Mesendoderm (in vitro differentiated cells): ENCODE measurements around the gene SLC7A9.

Source experiments
- DNase-seq: peaks from one replicate; pipeline ENCODE4 v3.0.0; 2013
- H2AK5ac ChIP-seq: 2 replicates; pipeline ENCODE4 v1.6.1; 2013; ENCODE audit warnings: low read length, inconsistent platforms
- H2BK120ac ChIP-seq: 2 replicates; pipeline ENCODE4 v1.6.1; 2013; ENCODE audit warnings: low read depth, mild to moderate bottlenecking, low read length, moderate library complexity, mixed read lengths
- H2BK15ac ChIP-seq: replicated peaks from 2 replicates; pipeline ENCODE4 v1.6.1; 2013; ENCODE audit warnings: low read depth, mild to moderate bottlenecking, moderate library complexity
- H2BK5ac ChIP-seq: 2 replicates; pipeline ENCODE4 v1.6.1; 2013; ENCODE audit warnings: low read length, inconsistent platforms
- H3K18ac ChIP-seq: 2 replicates; pipeline ENCODE4 v1.6.1; 2013; ENCODE audit warnings: mild to moderate bottlenecking, low read length, mixed read lengths
- H3K23ac ChIP-seq: one replicate; pipeline ENCODE4 v1.6.1; 2013; ENCODE audit warnings: low read length
- H3K27ac ChIP-seq: 2 replicates; pipeline ENCODE4 v1.5.1; 2013; ENCODE audit warnings: low read depth, mild to moderate bottlenecking, inconsistent platforms, low read length, moderate library complexity
- H3K27me3 ChIP-seq: 2 replicates; pipeline ENCODE4 v1.6.1; 2013; ENCODE audit warnings: low read length, control low read depth, mild to moderate bottlenecking, inconsistent platforms; ENCODE audit not compliant: insufficient read depth, poor library complexity
- H3K36me3 ChIP-seq: 2 replicates; pipeline ENCODE4 v1.6.1; 2013; ENCODE audit warnings: low read length, inconsistent platforms; ENCODE audit not compliant: control insufficient read depth, insufficient read depth
- H3K4ac ChIP-seq: one replicate; pipeline ENCODE4 v1.6.1; 2013; ENCODE audit warnings: low read depth, mild to moderate bottlenecking, low read length, moderate library complexity
- H3K4me1 ChIP-seq: 2 replicates; pipeline ENCODE4 v1.6.1; 2013; ENCODE audit warnings: low read depth, low read length, inconsistent platforms; ENCODE audit not compliant: control insufficient read depth
- H3K4me2 ChIP-seq: 2 replicates; pipeline ENCODE4 v1.6.1; 2013; ENCODE audit warnings: low read length
- H3K4me3 ChIP-seq: 2 replicates; pipeline ENCODE4 v1.5.1; 2013; ENCODE audit warnings: mild to moderate bottlenecking, low read length
- H3K56ac ChIP-seq: one replicate; pipeline ENCODE4 v1.6.1; 2013; ENCODE audit warnings: low read length
- H3K79me1 ChIP-seq: 2 replicates; pipeline ENCODE4 v1.6.1; 2013; ENCODE audit warnings: low read length, inconsistent platforms
- H3K79me2 ChIP-seq: 2 replicates; pipeline ENCODE4 v1.6.1; 2013; ENCODE audit warnings: mild to moderate bottlenecking, low read length; ENCODE audit not compliant: control insufficient read depth, insufficient read depth
- H3K9ac ChIP-seq: 2 replicates; pipeline ENCODE4 v1.6.1; 2013; ENCODE audit warnings: low read length, inconsistent platforms
- H4K5ac ChIP-seq: one replicate; pipeline ENCODE4 v1.6.1; 2013; ENCODE audit warnings: low read length
- H4K8ac ChIP-seq: one replicate; pipeline ENCODE4 v1.6.1; 2013; ENCODE audit warnings: low read depth, mild to moderate bottlenecking, control low read depth, low read length, moderate library complexity
- WGBS: extraction: QIAGEN DNeasy Blood & Tissue Kit; methylation state at CpG from one replicate; pipeline ENCODE4 v1.1.7; 2013; ENCODE audit warnings: low lambda C conversion rate, missing lambda C conversion rate; ENCODE audit not compliant: insufficient coverage; ENCODE audit errors: extremely low coverage; 5-methylcytosine and 5-hydroxymethylcytosine counted together

SLC7A9 gene

GRCh38 chr19:32901504-32902161, 32.1 kb upstream of the SLC7A9 start:
- no peaks in the 10 kb centered on the region for H3K79me2 ChIP-seq
- no peak overlapping the region for H4K8ac ChIP-seq
- H3K23ac ChIP-seq, result no peak overlapping the region
- H3K27ac ChIP-seq, result no peak overlapping the region
- H3K56ac ChIP-seq, result no peak overlapping the region
- H3K4me1 ChIP-seq, result no peaks in the 10 kb centered on the region
- H3K79me1 ChIP-seq, result no peaks in the 10 kb centered on the region
- H3K18ac ChIP-seq, result no peak overlapping the region
- H3K36me3 ChIP-seq, result no peaks in the 10 kb centered on the region
- WGBS, result no CpG with 5 or more reads among the region's 5 CpGs
- no peak overlapping the region for H3K4me3 ChIP-seq
- H2BK5ac ChIP-seq, result no peak overlapping the region
- DNase-seq, result no peak
- H3K27me3 ChIP-seq, result no peaks in the 10 kb centered on the region
- H2BK120ac ChIP-seq, result no peak overlapping the region
- no peak overlapping the region for H3K4ac ChIP-seq
- no peak overlapping the region for H3K9ac ChIP-seq
- H2BK15ac ChIP-seq, result no peak overlapping the region
- no peak overlapping the region for H2AK5ac ChIP-seq
- no peak overlapping the region for H4K5ac ChIP-seq
- H3K4me2 ChIP-seq, result no peak overlapping the region

GRCh38 chr19:32896516-32897214, 27.1 kb upstream of the SLC7A9 start:
- Histone ChIP-seq H3K36me3 (no peaks in the 10 kb centered on the region), H3K79me1 (no peaks in the 10 kb centered on the region), H3K18ac (no peak overlapping the region), H4K8ac (no peak overlapping the region), H2BK15ac (no peak overlapping the region), H3K4ac (no peak overlapping the region), H3K9ac (no peak overlapping the region), H4K5ac (no peak overlapping the region), H3K79me2 (no peaks in the 10 kb centered on the region), H2BK120ac (no peak overlapping the region), H3K23ac (no peak overlapping the region), H2BK5ac (no peak overlapping the region), H3K4me3 (no peak overlapping the region), H3K27me3 (no peaks in the 10 kb centered on the region), H3K4me2 (no peak overlapping the region), H2AK5ac (no peak overlapping the region), H3K27ac (no peak overlapping the region), H3K4me1 (no peaks in the 10 kb centered on the region), H3K56ac (no peak overlapping the region)
- WGBS, result no CpG with 5 or more reads among the region's 1 CpG
- DNase-seq, result no peak

GRCh38 chr19:32895384-32895783, 25.8 kb upstream of the SLC7A9 start:
- H3K27ac ChIP-seq, result no peak overlapping the region
- H3K4ac ChIP-seq, result no peak overlapping the region
- no peak overlapping the region for H2BK120ac ChIP-seq
- no peak overlapping the region for H3K4me2 ChIP-seq
- H3K56ac ChIP-seq, result no peak overlapping the region
- H3K79me2 ChIP-seq, result no peaks in the 10 kb centered on the region
- no peak overlapping the region for H4K8ac ChIP-seq
- no CpG with 5 or more reads among the region's 3 CpGs for WGBS
- no peak overlapping the region for H3K23ac ChIP-seq
- no peak overlapping the region for H2BK15ac ChIP-seq
- no peaks in the 10 kb centered on the region for H3K36me3 ChIP-seq
- H3K9ac ChIP-seq, result no peak overlapping the region
- no peak for DNase-seq
- H3K18ac ChIP-seq, result no peak overlapping the region
- H3K27me3 ChIP-seq, result no peaks in the 10 kb centered on the region
- no peak overlapping the region for H2BK5ac ChIP-seq
- no peaks in the 10 kb centered on the region for H3K4me1 ChIP-seq
- no peak overlapping the region for H4K5ac ChIP-seq
- no peak overlapping the region for H2AK5ac ChIP-seq
- no peaks in the 10 kb centered on the region for H3K79me1 ChIP-seq
- no peak overlapping the region for H3K4me3 ChIP-seq

GRCh38 chr19:32891609-32892008, 22.0 kb upstream of the SLC7A9 start:
- Histone ChIP-seq H3K79me1 (no peaks in the 10 kb centered on the region), H2BK120ac (no peak overlapping the region), H3K4me3 (no peak overlapping the region), H3K36me3 (no peaks in the 10 kb centered on the region), H3K4ac (no peak overlapping the region), H3K79me2 (no peaks in the 10 kb centered on the region), H3K23ac (no peak overlapping the region), H3K27ac (no peak overlapping the region), H3K18ac (no peak overlapping the region), H2AK5ac (no peak overlapping the region), H3K9ac (no peak overlapping the region), H4K5ac (no peak overlapping the region), H3K27me3 (no peaks in the 10 kb centered on the region), H2BK5ac (no peak overlapping the region), H3K56ac (no peak overlapping the region), H2BK15ac (no peak overlapping the region), H3K4me1 (no peaks in the 10 kb centered on the region), H4K8ac (no peak overlapping the region), H3K4me2 (no peak overlapping the region)
- no CpG with 5 or more reads among the region's 2 CpGs for whole genome bisulfite sequencing
- DNase-seq, result no peak

GRCh38 chr19:32890841-32891240, 21.3 kb upstream of the SLC7A9 start:
- H3K23ac ChIP-seq, result no peak overlapping the region
- no peak overlapping the region for H3K9ac ChIP-seq
- no peak overlapping the region for H2BK120ac ChIP-seq
- no peak overlapping the region for H3K4ac ChIP-seq
- no peak overlapping the region for H4K8ac ChIP-seq
- no peaks in the 10 kb centered on the region for H3K79me2 ChIP-seq
- no peaks in the 10 kb centered on the region for H3K36me3 ChIP-seq
- no peak overlapping the region for H4K5ac ChIP-seq
- no peak overlapping the region for H3K18ac ChIP-seq
- H3K56ac ChIP-seq, result no peak overlapping the region
- no peak overlapping the region for H3K4me3 ChIP-seq
- DNase-seq, result no peak
- WGBS, result no CpG with 5 or more reads among the region's 10 CpGs
- no peaks in the 10 kb centered on the region for H3K4me1 ChIP-seq
- no peak overlapping the region for H2BK5ac ChIP-seq
- no peak overlapping the region for H2AK5ac ChIP-seq
- H2BK15ac ChIP-seq, result no peak overlapping the region
- H3K27me3 ChIP-seq, result no peaks in the 10 kb centered on the region
- H3K4me2 ChIP-seq, result no peak overlapping the region
- no peak overlapping the region for H3K27ac ChIP-seq
- H3K79me1 ChIP-seq, result no peaks in the 10 kb centered on the region

GRCh38 chr19:32890326-32890725, 20.8 kb upstream of the SLC7A9 start:
- no peak overlapping the region for H3K4me3 ChIP-seq
- no peak overlapping the region for H3K9ac ChIP-seq
- DNase-seq, result no peak
- no peak overlapping the region for H4K5ac ChIP-seq
- no peaks in the 10 kb centered on the region for H3K4me1 ChIP-seq
- no peak overlapping the region for H2BK5ac ChIP-seq
- H3K36me3 ChIP-seq, result no peaks in the 10 kb centered on the region
- H4K8ac ChIP-seq, result no peak overlapping the region
- no peaks in the 10 kb centered on the region for H3K79me2 ChIP-seq
- H3K4ac ChIP-seq, result no peak overlapping the region
- H3K27ac ChIP-seq, result no peak overlapping the region
- H3K18ac ChIP-seq, result no peak overlapping the region
- no peak overlapping the region for H3K23ac ChIP-seq
- WGBS, result no CpG with 5 or more reads among the region's 13 CpGs
- H2BK120ac ChIP-seq, result no peak overlapping the region
- H3K27me3 ChIP-seq, result no peaks in the 10 kb centered on the region
- H3K4me2 ChIP-seq, result no peak overlapping the region
- H3K56ac ChIP-seq, result no peak overlapping the region
- no peak overlapping the region for H2AK5ac ChIP-seq
- H2BK15ac ChIP-seq, result no peak overlapping the region
- no peaks in the 10 kb centered on the region for H3K79me1 ChIP-seq
